Transverse colon (tissue), 4 donors: ENCODE results near the gene SMC1A. TPM values are rescaled to one million over a fixed set of nuclear protein-coding genes. Genes with fewer than 3 reads are reported as not detected.

Experiments
- DNase-seq: peaks from one replicate; pipeline ENCODE4 v3.0.0-alpha.2; 2019
- H3K27ac ChIP-seq, 4 donors: fragments of 200-600 bp; sonication (generic); 2 replicates each; pipeline ENCODE4 v1.5.1; 2016 to 2018; ENCODE audit warnings: inconsistent platforms in 4 of 4
- H3K27me3 ChIP-seq: fragments of 200-600 bp; sonication (generic); 2 replicates; pipeline ENCODE4 v1.5.1; 2017; ENCODE audit warnings: inconsistent platforms
- H3K36me3 ChIP-seq, 4 donors: fragments of 200-600 bp; sonication (generic); 2 replicates each; pipeline ENCODE4 v1.5.1; 2017 to 2019; ENCODE audit warnings: inconsistent platforms in 4 of 4
- H3K4me1 ChIP-seq, 4 donors: fragments of 200-600 bp; sonication (generic); 2 replicates each; pipeline ENCODE4 v1.5.1; 2017 to 2020; ENCODE audit warnings: inconsistent platforms in 4 of 4
- H3K4me3 ChIP-seq, 4 donors: fragments of 200-600 bp; sonication (generic); 1 replicate in 1 of 4; 2 replicates in 3 of 4; pipeline versions ENCODE4 v1.5.1 to v1.6.1; 2017 to 2019; ENCODE audit warnings: inconsistent platforms in 4 of 4
- H3K9me3 ChIP-seq, 2 donors: fragments of 200-600 bp; sonication (generic); 2 replicates each; pipeline ENCODE4 v1.5.1; 2017 to 2019; ENCODE audit warnings: inconsistent platforms in 2 of 2
- CTCF ChIP-seq, 5 experiments: fragments of 200-600 bp in 3 of 5; fragments of 450-650 bp in 2 of 5; sonication (generic) in 3 of 5; IDR thresholded peaks; 1 replicate in 2 of 5; 2 replicates in 3 of 5; pipeline ENCODE4 v1.5.1; 2016 to 2017; ENCODE audit warnings: antibody characterized with exemption in 5 of 5, inconsistent platforms in 3 of 5, mild to moderate bottlenecking in 2 of 5, moderate library complexity in 1 of 5
- EP300 ChIP-seq: sonication (generic); formaldehyde crosslinking; IDR thresholded peaks from one replicate; pipeline ENCODE4 v1.6.1; 2017; ENCODE audit warnings: antibody characterized with exemption, low read depth
- POLR2A ChIP-seq: fragments of 450-650 bp; IDR thresholded peaks from one replicate; pipeline ENCODE4 v1.6.1; 2016; ENCODE audit warnings: antibody characterized with exemption, mild to moderate bottlenecking, moderate library complexity
- POLR2AphosphoS5 ChIP-seq, 3 donors: sonication (generic); formaldehyde crosslinking; IDR thresholded peaks; one replicate each; pipeline ENCODE4 v1.6.1; 2016; ENCODE audit warnings: antibody characterized with exemption in 3 of 3
- WGBS, 2 donors: methylation state at CpG; one replicate each; pipeline ENCODE4 v1.1.5; 2018; ENCODE audit warnings: low coverage in 1 of 2; 5-methylcytosine and 5-hydroxymethylcytosine counted together
- in situ Hi-C, 4 donors: fragments of 200-750 bp; cut with MboI; loops; one replicate each; pipeline versions ENCODE4 v1.15.0 to v1.15.1; 2017; ENCODE audit warnings: low sequenced_read_pairs in 3 of 4, low pct_ligation_motif_present in 1 of 4, low pct_unique_long_range_greater_than_20kb in 1 of 4
- intact Hi-C: fragments of 100-400 bp; cut with DNase I; formaldehyde crosslinking; loops from one replicate; pipeline ENCODE4 v1.15.1; 2023; ENCODE audit warnings: low total_unique reads
- total RNA-seq, 4 donors: library from RNA; depleted of rRNA; stranded (reverse); fragments of >200 nt; gene quantifications; one replicate each; pipeline ENCODE4 v1.1.0, GENCODE V29; 2016

Gene SMC1A
- total RNA-seq, 4 donors from 2014 or later: 25.3 to 113 (median 52.9) TPM

- no peaks in the 10 kb centered on the region for H3K9me3 ChIP-seq
- H3K4me3 ChIP-seq: no peak overlapping the region
- intact Hi-C loops (no loop called here), in situ Hi-C loops (no loop called here)
- 90 to 96% methylated on average over 2 to 10 of the region's 10 CpGs for WGBS, 2 donors
- H3K27ac ChIP-seq: no peak overlapping the region
- no peaks in the 10 kb centered on the region for H3K27me3 ChIP-seq
- no peaks in the 10 kb centered on the region for H3K4me1 ChIP-seq
- peaks cover 0 to 7% (median 3%) of the 10 kb centered on the region in 4 donors for H3K36me3 ChIP-seq
- DNase-seq: no peak
- TF ChIP-seq EP300: no peak
- no peak for TF ChIP-seq CTCF (IDR thresholded peaks at IDR 0.05)
- TF ChIP-seq POLR2A: no peak
- no peak for TF ChIP-seq POLR2AphosphoS5 (IDR thresholded peaks at IDR 0.05)
Measured at GRCh38 chrX:53403535-53403934, 18.9 kb downstream of the SMC1A start.

GRCh38 chrX:53398216-53398615 is 24.2 kb downstream of the SMC1A start:
- H3K9me3 ChIP-seq: no peaks in the 10 kb centered on the region
- no peaks in the 10 kb centered on the region for H3K4me1 ChIP-seq
- no peak overlapping the region for H3K4me3 ChIP-seq
- in situ Hi-C loops (no loop called here), intact Hi-C loops (no loop called here)
- WGBS, 2 donors: 89 to 100% methylated on average over 1 of the region's 1 CpG
- TF ChIP-seq CTCF (IDR thresholded peaks at IDR 0.05) (no peak), EP300 (no peak), POLR2AphosphoS5 (IDR thresholded peaks at IDR 0.05) (no peak), POLR2A (no peak)
- no peaks in the 10 kb centered on the region for H3K27me3 ChIP-seq
- H3K36me3 ChIP-seq: no peaks in the 10 kb centered on the region
- no peak for DNase-seq
- no peak overlapping the region for H3K27ac ChIP-seq

GRCh38 chrX:53395605-53396298 is 26.7 kb downstream of the SMC1A start:
- 98 to 100% methylated on average over 1 to 2 of the region's 2 CpGs for WGBS, 2 donors
- Histone ChIP-seq H3K4me3 (no peak overlapping the region), H3K9me3 (no peaks in the 10 kb centered on the region), H3K27ac (no peak overlapping the region), H3K27me3 (no peaks in the 10 kb centered on the region), H3K4me1 (no peaks in the 10 kb centered on the region), H3K36me3 (no peaks in the 10 kb centered on the region)
- no peak for DNase-seq
- in situ Hi-C loops: no loop called here
- intact Hi-C loops: no loop called here
- TF ChIP-seq POLR2A (no peak), POLR2AphosphoS5 (IDR thresholded peaks at IDR 0.05) (no peak)

GRCh38 chrX:53383376-53384076 is 38.9 kb downstream of the SMC1A start:
- no peak overlapping the region for H3K27ac ChIP-seq
- no peaks in the 10 kb centered on the region for H3K27me3 ChIP-seq
- H3K4me1 ChIP-seq: no peaks in the 10 kb centered on the region
- no peaks in the 10 kb centered on the region for H3K9me3 ChIP-seq
- H3K4me3 ChIP-seq: no peak overlapping the region
- no peak for DNase-seq
- in situ Hi-C loops: no loop called here
- TF ChIP-seq POLR2A (no peak), EP300 (no peak)
- no peaks in the 10 kb centered on the region for H3K36me3 ChIP-seq
- WGBS, 2 donors: 90% methylated on average over 4 of the region's 4 CpGs; no CpG with 5 or more reads in 1 of the 2 donors
- intact Hi-C loops: no loop called here

GRCh38 chrX:53379747-53380146 is 42.7 kb downstream of the SMC1A start:
- WGBS, 2 donors: 76% methylated on average over 4 of the region's 4 CpGs; no CpG with 5 or more reads in 1 of the 2 donors
- in situ Hi-C loops: no loop called here

More at GRCh38 chrX:53379747-53380146, 42.7 kb downstream of the SMC1A start:
- no peaks in the 10 kb centered on the region for H3K4me1 ChIP-seq
- H3K9me3 ChIP-seq: no peaks in the 10 kb centered on the region
- TF ChIP-seq EP300: no peak
- TF ChIP-seq POLR2AphosphoS5 (IDR thresholded peaks at IDR 0.05): no peak
- no peak for TF ChIP-seq CTCF (IDR thresholded peaks at IDR 0.05)
- TF ChIP-seq POLR2A: no peak
- H3K27me3 ChIP-seq: no peaks in the 10 kb centered on the region
- no peaks in the 10 kb centered on the region for H3K36me3 ChIP-seq
- H3K4me3 ChIP-seq: no peak overlapping the region
- DNase-seq: no peak
- intact Hi-C loops: no loop called here
- H3K27ac ChIP-seq: no peak overlapping the region
